Activated CD8-positive, alpha-beta memory T cell treated with anti-CD3 and anti-CD28 coated beads for 48 hours (primary cell): Measurements from ENCODE around the gene ITGB5.
"Not testable (repeated sequence)": the region's sequence is repeated elsewhere in the genome, so short reads cannot be mapped to it uniquely, and the experiment has no call there.

Source experiments
- DNase-seq, 3 experiments: peaks; one replicate each; pipeline ENCODE4 v3.0.0-alpha.2; 2020; ENCODE audit warnings: low read depth in 2 of 3, low spot score in 2 of 3

The ITGB5 gene

DNA sequence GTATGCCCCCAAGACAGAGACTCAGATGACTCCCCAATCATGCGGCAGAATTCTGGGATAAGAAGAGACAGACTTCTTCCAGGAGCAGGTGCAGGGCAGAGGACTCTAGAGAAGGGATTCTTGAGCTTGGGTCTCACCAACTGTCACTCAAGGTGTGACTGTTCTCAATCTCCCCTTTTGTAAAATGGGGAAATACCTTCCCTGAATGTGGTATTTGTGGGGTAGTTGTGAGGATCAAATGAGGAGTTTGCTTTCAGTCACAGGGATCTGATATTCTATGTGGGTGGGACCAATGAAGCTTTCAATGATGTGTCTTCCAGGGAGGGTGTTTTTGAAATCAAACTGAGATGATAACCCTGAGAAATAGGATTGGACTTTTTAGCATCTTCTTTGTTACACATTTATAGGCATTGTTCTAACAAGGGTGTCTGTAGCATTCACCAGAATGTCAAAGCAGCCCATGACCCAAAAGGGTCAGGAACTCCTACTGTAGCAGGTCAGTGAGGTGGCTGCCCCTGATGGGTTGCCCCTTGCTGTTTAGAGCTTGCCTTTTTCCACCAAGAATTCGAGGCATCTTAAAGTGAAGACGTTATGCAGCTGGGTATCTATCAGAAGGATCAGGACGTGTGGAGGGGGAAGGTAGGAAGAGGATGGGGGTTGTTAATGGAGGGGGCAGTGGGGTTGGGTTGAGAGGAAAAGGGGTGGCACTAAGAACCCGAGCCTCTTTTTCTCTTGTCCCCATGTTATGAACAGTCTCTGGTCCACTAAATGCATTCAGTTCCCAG lies 128.1 kb downstream of the ITGB5 start:
- no peak for DNase-seq

- not testable (repeated sequence) for DNase-seq
Observed at GRCh38 chr3:124757926-124758325, 129.2 kb downstream of the ITGB5 start.

GRCh38 chr3:124752051-124752450 lies 135.1 kb downstream of the ITGB5 start:
- no peak for DNase-seq

- DNase-seq = no peak
Observed at GRCh38 chr3:124751501-124751900, 135.7 kb downstream of the ITGB5 start.

- DNase-seq = not testable (repeated sequence)
Observed at GRCh38 chr3:124749877-124750276, 137.3 kb downstream of the ITGB5 start.

- DNase-seq = no peak
Observed at GRCh38 chr3:124748560-124749198, 138.5 kb downstream of the ITGB5 start.

GRCh38 chr3:124747111-124747981 lies 139.8 kb downstream of the ITGB5 start:
- DNase-seq = no peak

GRCh38 chr3:124745756-124746155 lies 141.4 kb downstream of the ITGB5 start:
- no peak for DNase-seq

DNA sequence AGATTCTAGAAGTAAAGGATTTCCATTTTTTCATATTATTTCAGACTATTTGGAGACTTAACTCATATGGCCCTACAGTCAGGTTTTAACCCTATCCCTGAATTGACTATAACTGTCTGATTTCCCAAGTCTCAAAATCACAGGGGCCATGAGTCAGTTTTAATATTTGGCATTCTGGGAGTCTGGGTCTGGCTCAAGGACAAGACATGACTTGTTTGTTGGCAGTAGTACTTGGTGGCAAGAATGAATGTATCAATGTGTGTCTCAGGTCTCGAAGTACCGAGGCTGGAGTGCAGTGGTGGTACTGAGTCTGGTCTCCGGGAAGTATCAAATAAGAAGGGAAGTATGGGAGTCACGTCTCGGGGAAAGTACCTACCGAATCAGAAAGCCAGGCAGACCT lies 146.1 kb downstream of the ITGB5 start:
- no peak for DNase-seq

GRCh38 chr3:124731760-124732159 lies 155.4 kb downstream of the ITGB5 start:
- DNase-seq = no peak

GRCh38 chr3:124730941-124731297 lies 156.2 kb downstream of the ITGB5 start:
- DNase-seq = no peak

DNA sequence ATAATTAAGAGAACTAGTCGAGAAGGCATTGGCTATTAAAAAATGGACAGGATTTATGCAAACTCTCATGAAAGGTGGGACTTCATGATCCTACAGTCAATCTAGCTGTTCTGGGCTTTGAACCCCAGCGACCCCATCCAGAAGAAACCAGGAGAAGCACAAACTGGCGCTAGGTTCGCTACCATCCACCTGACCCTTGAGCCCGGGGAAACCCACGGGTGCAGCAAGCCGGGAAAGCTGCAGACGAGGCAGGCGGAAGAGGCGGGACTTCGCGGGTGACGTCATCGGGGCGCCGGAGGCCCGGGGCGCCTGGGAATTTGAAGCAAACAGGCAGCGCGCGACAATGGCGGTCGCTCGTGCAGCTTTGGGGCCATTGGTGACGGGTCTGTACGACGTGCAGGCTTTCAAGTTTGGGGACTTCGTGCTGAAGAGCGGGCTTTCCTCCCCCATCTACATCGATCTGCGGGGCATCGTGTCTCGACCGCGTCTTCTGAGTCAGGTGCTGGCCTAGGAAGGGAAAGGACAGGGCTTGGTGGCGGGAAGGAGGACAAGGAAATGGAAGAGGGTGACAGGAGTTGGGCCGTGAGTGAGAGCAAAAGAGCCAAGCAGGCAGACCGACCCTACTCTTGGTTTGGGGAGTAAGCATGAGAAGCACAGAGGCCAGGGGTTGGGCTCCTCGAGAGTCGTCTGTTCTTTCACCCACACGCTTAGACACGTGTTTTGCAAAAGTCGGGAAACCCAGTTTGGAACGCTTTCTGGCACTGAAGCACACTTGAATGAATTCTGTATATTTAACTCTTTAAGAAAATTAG lies 156.8 kb downstream of the ITGB5 start, which contains the start of gene UMPS:
Gene UMPS, plus strand, starts transcription at position 324 of the 812 bp plus-strand sequence. Its CDS starts 20 bp downstream, at position 344.
- DNase-seq = peak; percentile 85 to 92 (median 88)

- no peak for DNase-seq
Observed at GRCh38 chr3:124722589-124722988, 164.6 kb downstream of the ITGB5 start.

- no peak for DNase-seq
Observed at GRCh38 chr3:124714223-124714853, 172.8 kb downstream of the ITGB5 start.
